Stimulated activated CD8-positive, alpha-beta memory T cell treated with anti-CD3 and anti-CD28 coated beads, Interleukin-2, amount 100 ng/mL, for 48 hours (primary cell): ENCODE data around the gene URI1.

Experiments
- DNase-seq, 2 donors: peaks; one replicate each; pipeline ENCODE4 v3.0.0-alpha.2; 2020; ENCODE audit warnings: low read depth in 2 of 2

The URI1 gene

GRCh38 chr19:29971002-29971401, 29.0 kb downstream of the URI1 start:
- DNase-seq = no peak

GRCh38 chr19:29971648-29972047, 29.6 kb downstream of the URI1 start:
- DNase-seq = no peak

DNA sequence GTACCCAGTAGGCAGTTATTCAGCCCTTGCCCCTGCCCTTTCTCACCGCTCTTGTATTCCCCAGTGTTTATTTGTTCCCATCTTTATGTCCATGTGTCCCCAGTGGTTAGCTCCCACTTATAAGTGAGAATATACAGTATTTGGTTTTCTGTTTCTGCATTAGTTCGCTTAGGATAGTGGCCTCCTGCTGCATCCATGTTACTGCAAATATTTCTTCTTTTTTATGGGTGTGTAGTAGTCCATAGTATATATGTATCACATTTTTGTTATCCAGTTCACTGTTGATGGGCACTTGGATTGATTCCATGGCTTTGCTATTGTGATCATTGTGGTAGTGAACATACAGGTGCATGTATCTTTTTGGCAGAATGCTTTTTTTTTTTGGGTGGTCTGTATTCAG, 32.7 kb downstream of the URI1 start:
- no peak for DNase-seq

DNA sequence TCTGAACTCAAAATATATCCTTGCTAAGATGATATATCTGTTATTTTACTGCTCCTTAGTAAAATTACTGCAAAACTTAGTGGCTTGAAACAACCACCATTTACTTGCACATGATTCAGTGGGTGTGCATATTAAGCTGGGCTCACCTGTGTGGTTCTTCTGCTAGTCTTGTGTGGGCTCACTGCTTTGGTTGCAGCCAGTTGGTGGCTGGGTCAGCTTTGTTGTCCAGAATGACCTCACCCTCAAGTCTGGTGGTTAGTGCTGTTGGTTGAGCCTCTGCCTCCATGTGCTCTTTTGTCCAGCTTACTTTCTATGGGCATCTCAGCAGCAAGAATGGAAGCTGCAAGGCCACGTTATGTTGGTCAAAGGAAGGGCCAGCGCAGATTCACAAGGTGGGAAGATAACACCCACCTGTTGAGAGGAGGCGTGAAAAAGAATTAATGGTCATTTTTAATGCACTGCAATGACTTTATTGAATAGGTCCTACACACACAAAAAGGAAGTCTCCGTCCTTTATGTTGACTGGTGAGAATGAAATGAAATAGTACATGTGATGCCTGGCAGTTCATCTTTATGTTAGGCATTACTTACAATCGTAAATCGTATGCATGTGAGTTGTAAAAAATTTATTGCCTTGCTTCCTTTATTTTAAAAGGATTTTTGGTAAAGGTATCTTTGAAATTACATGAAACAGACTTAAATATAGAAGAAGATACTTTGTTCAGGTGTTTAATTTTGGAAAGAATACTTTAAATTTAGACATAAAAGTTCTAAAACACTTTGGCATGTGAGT, 34.3 kb downstream of the URI1 start:
- DNase-seq = no peak

DNA sequence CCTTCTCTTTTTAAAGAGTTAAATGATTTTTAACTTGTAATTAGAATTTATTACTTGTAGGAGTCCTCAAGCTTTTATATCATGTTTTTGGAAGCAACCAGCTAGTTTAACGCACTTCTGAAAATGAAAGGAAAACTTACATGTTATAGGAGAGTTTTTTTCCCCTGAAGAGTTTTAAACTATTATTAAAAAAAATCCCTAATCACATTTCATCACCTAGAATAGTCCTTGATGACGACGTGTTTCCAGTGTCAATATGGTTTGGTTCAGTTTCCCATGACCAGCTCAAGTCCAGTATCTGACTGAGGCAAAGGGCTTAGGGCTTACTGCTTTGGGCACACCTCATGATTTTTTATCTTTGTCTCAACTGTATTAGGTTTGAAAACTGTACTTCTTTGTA, 36.0 kb downstream of the URI1 start:
- DNase-seq = no peak

- DNase-seq = no peak
Observed at GRCh38 chr19:29983568-29983967, 41.5 kb downstream of the URI1 start.

- no peak for DNase-seq
Observed at GRCh38 chr19:29985196-29985595, 43.2 kb downstream of the URI1 start.

DNA sequence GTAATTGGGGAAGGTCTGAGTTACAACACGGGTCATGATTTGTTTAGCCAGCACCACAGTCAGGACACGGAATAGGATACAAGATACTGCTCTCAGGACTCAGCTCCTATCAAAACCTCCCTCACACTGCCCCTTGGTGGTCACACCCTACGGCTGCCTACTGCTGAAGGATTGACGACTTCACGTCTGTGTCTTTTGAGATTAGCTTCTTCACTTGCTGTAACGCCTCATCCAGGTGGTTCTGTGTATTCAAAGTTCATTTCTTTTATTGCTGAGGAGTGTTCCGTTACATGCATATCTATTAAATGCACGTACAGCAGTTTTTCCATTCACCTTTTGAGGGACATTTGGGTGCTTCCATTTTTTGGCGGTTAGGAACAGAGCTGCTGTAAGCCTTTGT, 46.3 kb downstream of the URI1 start:
- no peak for DNase-seq

DNA sequence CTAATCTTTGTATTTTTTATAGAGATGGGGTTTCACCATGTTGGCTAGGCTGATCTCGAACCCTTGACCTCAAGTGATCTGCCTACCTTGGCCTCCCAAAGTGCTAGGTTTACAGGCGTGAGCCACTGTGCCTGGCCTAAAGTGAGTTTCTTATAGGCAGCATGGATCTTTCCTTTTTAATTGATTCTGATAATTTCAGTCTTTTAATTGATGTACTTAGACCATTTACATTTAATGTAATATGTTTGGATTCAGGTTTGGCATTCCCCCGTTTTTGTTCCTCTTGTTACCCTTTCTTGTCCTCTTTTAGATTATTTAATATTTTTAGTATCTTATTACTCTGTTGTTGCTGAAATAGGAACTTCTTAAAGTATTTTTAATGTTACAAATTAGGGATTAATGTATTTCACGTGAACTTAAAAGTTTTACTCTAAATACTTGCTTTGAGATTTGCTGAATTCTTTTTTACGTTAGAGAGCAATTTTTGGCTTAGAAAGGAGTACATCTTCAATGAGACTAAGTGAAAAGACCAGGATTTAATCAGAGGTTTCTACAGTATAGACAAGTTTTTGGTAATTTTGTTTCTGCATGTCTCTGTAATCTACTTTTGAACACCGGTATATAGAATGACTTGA, 50.3 kb downstream of the URI1 start:
- no peak for DNase-seq

DNA sequence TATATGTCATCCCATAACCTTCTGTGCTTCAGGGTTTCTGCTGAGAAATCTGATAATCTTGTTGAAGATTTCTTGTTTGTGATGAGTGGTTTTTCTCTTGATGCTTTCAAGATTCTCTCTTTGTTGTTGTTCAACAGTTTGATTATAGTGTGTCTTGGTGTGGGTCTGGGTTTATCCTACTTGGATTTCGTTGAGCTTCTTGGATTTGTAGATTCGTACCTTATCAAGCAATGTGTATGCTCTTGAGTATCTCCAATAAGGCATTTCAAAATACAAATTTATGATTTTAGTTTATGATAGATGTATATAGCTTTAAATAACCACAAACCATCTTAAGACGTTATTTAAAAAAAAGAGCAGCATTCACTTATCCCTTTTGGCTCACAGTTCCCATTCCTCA, 57.5 kb downstream of the URI1 start:
- no peak for DNase-seq

DNA sequence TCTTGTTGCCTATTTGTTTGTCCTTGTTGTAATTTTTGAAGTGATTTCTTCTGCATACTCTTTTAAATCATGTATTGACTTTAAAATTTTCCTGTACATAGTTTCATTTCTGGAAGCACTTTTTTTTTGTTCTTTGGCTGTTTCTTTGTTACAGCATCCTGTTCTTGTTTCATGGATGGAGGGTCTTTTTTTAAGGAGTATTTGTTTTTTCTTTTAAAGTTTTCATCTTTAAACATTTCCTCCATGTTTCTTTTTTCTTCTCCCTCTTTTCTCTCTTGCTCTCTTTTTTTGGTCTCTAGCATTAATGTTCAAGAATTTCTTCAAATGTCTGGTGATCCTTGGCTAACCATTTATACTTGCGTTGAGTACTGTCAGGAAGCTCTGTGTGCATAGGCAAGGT, 58.8 kb downstream of the URI1 start:
- no peak for DNase-seq

- no peak for DNase-seq
Observed at GRCh38 chr19:30001301-30001700, 59.3 kb downstream of the URI1 start.

- DNase-seq = no peak
Observed at GRCh38 chr19:30001791-30002190, 59.8 kb downstream of the URI1 start.

DNA sequence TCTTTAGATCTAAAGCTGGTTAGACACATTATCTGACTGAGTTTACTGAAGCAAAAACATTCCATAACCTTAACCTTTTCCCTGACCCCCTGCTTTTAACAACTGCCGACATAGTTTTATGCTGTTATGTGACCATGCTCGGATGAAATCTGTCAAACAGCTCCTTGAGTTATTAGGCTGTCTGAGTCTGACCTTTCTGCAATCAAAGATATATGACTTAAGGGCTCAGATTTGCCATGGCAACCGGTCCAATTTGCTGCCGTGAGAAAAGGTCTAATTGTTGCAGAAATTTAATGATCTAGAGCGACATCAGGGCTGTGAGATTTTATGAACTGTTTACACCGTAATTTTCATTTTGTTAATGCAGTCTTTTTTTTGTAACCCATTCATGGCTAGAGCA, 61.8 kb downstream of the URI1 start:
- DNase-seq = no peak

DNA sequence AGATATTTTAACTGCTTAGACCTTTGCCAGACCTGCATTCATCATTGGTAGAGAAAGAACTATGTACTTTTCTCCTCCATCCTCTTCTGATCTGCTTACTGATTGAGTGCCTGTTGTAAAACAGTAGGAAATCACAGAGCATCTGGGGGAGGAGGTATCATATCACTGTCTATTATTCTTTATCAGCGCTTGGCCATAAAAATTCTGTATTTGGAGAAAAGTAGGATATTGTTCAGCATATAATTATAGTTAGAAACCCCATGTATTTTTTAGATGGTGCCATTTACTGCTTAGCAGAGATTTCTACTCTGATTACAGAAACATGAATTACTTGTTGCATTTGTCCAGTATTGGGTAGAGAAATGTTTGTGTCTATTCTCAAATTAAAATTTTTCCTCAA, 62.4 kb downstream of the URI1 start:
- DNase-seq = no peak

DNA sequence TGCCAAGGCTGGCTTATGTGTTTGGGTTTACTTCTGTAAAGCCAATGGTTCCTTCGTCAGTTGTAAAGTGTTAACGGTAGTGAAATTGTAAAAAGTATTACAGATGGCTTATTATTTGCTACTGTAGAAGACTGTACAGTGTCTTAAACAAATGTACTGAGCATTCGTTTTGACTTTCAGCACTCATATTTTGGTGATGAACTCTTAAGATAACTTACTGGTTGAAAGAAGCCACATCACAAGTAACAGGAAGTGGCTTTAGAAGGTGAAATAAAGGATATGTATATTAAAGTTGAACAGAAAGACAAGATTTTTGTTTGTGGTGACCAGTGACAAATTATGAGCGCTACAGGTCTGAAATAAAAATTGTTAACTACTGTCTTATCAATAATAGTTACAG, 64.2 kb downstream of the URI1 start:
- no peak for DNase-seq

GRCh38 chr19:30008169-30008568, 66.1 kb downstream of the URI1 start:
- DNase-seq = no peak

GRCh38 chr19:30009013-30009412, 67.0 kb downstream of the URI1 start:
- DNase-seq = no peak

DNA sequence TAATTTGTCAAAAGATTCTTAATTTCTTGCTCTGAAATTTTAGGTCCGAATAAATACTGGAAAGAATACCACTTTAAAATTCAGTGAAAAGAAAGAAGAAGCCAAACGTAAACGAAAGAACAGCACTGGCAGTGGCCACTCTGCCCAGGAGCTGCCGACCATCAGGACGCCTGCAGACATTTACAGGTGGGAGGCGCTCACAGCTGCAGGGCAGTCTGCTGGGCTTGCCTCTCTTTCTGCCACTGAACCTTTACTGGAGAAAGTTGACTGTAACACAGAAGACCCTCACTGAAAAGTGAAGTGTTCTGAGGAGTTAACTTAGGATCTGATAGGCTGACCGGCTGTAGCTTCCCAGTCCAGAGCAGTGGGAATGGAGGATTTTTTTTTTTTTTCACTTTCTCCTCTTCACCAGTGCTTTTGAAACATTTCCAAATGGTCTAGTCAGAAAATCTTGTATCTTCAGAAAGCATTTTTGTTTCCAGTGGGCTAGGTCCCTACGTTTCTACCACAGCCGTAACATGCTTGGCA, 69.1 kb downstream of the URI1 start:
- no peak for DNase-seq

GRCh38 chr19:30014770-30015169, 72.7 kb downstream of the URI1 start:
- DNase-seq = no peak

GRCh38 chr19:30017172-30017571, 75.1 kb downstream of the URI1 start:
- DNase-seq = no peak

- DNase-seq = no peak
Observed at GRCh38 chr19:30020189-30020588, 78.2 kb downstream of the URI1 start.

- no peak for DNase-seq
Observed at GRCh38 chr19:30022659-30023058, 80.6 kb downstream of the URI1 start.
